Kidney (tissue), 14 donors: ENCODE data around the gene TNRC6C. TPM values are rescaled to one million over a fixed set of nuclear protein-coding genes. Genes with fewer than 3 reads are reported as not detected.

Experiments
- DNase-seq, 5 donors: peaks; one replicate each; pipeline ENCODE4 v3.0.0-alpha.2; 2013 to 2020
- FAIRE-seq: peaks from 2 replicates; lab custom pipeline; 2012; peaks lifted over from hg19 to GRCh38; lab: Jason Lieb, UNC
- H3K27ac ChIP-seq, 2 donors: one replicate each; pipeline ENCODE4 v1.7.0; 2013; ENCODE audit warnings: low read depth in 2 of 2, low read length in 2 of 2, inconsistent platforms in 1 of 2
- H3K27me3 ChIP-seq: one replicate; pipeline ENCODE4 v1.7.1; 2013; ENCODE audit warnings: low read length, inconsistent platforms; ENCODE audit not compliant: control insufficient read depth, insufficient read depth
- H3K36me3 ChIP-seq, 3 donors: one replicate each; pipeline versions ENCODE4 v1.7.0 to v1.7.1; 2013; ENCODE audit warnings: low read length in 3 of 3, control low read depth in 1 of 3, inconsistent platforms in 1 of 3; ENCODE audit not compliant: insufficient read depth in 3 of 3, control insufficient read depth in 2 of 3
- H3K4me1 ChIP-seq, 3 donors: one replicate each; pipeline versions ENCODE4 v1.7.0 to v1.7.1; 2013; ENCODE audit warnings: low read length in 3 of 3, inconsistent platforms in 1 of 3, low read depth in 1 of 3; ENCODE audit not compliant: control insufficient read depth in 2 of 3, insufficient read depth in 2 of 3
- H3K4me3 ChIP-seq, 3 donors: one replicate each; pipeline versions ENCODE4 v1.7.0 to v1.8.1; 2013; ENCODE audit warnings: low read length in 3 of 3, control low read depth in 1 of 3, inconsistent platforms in 1 of 3
- H3K9ac ChIP-seq, 3 donors: one replicate each; pipeline versions ENCODE4 v1.7.0 to v1.7.1; 2013; ENCODE audit warnings: low read length in 3 of 3, control low read depth in 1 of 3, inconsistent platforms in 1 of 3
- H3K9me3 ChIP-seq, 3 donors: one replicate each; pipeline versions ENCODE4 v1.7.0 to v1.7.1; 2013; ENCODE audit warnings: low read length in 3 of 3, control low read depth in 1 of 3, inconsistent platforms in 1 of 3; ENCODE audit not compliant: control insufficient read depth in 2 of 3, insufficient read depth in 1 of 3
- intact Hi-C: fragments of 100-400 bp; cut with DNase I; formaldehyde crosslinking; loops from one replicate; pipeline ENCODE4 v1.11.1; 2022
- polyA plus RNA-seq: library from polyadenylated mRNA; stranded (reverse); fragments of 350-450 nt; fragmentation: Illumina TruSeq; extraction: RNeasy Lipid Tissue Mini Kit (QIAGEN cat#74804); gene quantifications from one replicate; pipeline ENCODE4 v1.2.3, GENCODE V29; 2014; ENCODE audit warnings: low read depth, low replicate concordance; ENCODE audit not compliant: insufficient read depth
- total RNA-seq: library from RNA; stranded (reverse); fragmentation: NEBNext Ultra II Directional; extraction: Animal tissue kit (Norgen Biotek cat#: 25700); gene quantifications from one replicate; pipeline ENCODE4 v1.2.1, GENCODE V29; 2021
- TF ChIP-seq, protein P1 (sequence below): IDR thresholded peaks from 3 replicates; pipeline ENCODE4 v1.5.1; 2012; ENCODE audit warnings: mild to moderate bottlenecking, moderate library complexity, borderline replicate concordance; ENCODE audit not compliant: insufficient read depth; ENCODE audit errors: extremely low read depth
- donor health status: control.
- donor health status: control.
- donor health status: control.
- donor health status: control.
- donor health status: control.
- donor health status: DM: yes; HTN: yes; CAD: no.
- donor health status: Normal renal cell carcinoma (clear cell type).

The TNRC6C gene
- total and polyA plus RNA-seq, 2 donors from 2014 or later: 1.9 to 29.4 TPM

DNA sequence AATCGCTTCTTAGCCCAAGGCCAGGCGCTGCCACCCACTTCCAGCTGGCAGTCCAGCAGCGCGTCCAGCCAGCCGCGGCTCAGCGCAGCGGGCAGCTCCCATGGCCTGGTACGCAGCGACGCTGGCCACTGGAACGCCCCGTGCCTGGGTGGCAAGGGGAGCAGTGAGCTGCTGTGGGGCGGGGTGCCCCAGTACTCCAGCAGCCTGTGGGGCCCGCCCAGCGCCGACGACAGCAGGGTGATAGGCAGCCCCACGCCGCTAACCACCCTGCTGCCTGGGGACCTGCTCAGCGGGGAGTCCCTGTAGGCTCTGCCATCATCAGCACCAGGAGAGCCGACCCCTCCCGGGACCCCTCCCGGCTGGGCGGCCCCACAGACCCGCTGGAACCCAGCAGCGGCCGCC, 146.0 kb downstream of the TNRC6C start:
- Histone ChIP-seq H3K27me3 (no peaks in the 10 kb centered on the region), H3K4me1 (peaks cover 0 to 2% (median 0%) of the 10 kb centered on the region in 3 donors), H3K9ac (no peak overlapping the region), H3K4me3 (no peak overlapping the region), H3K36me3 (peaks cover 0 to 22% (median 17%) of the 10 kb centered on the region in 3 donors), H3K27ac (no peak overlapping the region), H3K9me3 (no peaks in the 10 kb centered on the region)
- TF ChIP-seq, protein P1, sequence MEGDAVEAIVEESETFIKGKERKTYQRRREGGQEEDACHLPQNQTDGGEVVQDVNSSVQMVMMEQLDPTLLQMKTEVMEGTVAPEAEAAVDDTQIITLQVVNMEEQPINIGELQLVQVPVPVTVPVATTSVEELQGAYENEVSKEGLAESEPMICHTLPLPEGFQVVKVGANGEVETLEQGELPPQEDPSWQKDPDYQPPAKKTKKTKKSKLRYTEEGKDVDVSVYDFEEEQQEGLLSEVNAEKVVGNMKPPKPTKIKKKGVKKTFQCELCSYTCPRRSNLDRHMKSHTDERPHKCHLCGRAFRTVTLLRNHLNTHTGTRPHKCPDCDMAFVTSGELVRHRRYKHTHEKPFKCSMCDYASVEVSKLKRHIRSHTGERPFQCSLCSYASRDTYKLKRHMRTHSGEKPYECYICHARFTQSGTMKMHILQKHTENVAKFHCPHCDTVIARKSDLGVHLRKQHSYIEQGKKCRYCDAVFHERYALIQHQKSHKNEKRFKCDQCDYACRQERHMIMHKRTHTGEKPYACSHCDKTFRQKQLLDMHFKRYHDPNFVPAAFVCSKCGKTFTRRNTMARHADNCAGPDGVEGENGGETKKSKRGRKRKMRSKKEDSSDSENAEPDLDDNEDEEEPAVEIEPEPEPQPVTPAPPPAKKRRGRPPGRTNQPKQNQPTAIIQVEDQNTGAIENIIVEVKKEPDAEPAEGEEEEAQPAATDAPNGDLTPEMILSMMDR: no peak
- FAIRE-seq: no peak
- peak in 1 of 5 donors; percentile 71 for DNase-seq
- intact Hi-C loops: no loop called here

DNA sequence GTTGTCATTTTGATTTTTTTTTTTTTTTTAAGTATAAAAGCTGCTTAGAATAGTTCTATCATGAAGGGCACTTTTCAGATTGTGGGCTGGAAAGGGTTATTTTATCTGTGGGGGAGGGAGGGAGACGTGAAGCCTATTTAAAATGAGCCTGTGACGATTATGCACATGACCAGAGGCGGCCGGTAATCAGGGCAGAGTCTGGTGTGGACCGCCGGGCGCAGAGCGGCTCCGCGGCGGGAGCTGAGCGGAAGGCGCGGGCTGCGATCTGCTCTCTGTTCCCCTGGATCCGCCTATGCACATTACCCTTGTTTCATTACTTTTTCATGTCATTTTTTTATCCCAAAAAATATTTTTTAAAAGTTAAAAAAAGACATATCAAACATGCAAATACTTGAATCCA, 146.6 kb downstream of the TNRC6C start:
- TF ChIP-seq, protein P1: no peak
- FAIRE-seq: no peak
- DNase-seq: no peak
- H3K27ac ChIP-seq: no peak overlapping the region
- peaks cover 0 to 22% (median 17%) of the 10 kb centered on the region in 3 donors for H3K36me3 ChIP-seq
- H3K27me3 ChIP-seq: no peaks in the 10 kb centered on the region
- no peak overlapping the region for H3K9ac ChIP-seq
- intact Hi-C loops: no loop called here
- H3K4me3 ChIP-seq: no peak overlapping the region
- peaks cover 0 to 2% (median 0%) of the 10 kb centered on the region in 3 donors for H3K4me1 ChIP-seq
- no peaks in the 10 kb centered on the region for H3K9me3 ChIP-seq

DNA sequence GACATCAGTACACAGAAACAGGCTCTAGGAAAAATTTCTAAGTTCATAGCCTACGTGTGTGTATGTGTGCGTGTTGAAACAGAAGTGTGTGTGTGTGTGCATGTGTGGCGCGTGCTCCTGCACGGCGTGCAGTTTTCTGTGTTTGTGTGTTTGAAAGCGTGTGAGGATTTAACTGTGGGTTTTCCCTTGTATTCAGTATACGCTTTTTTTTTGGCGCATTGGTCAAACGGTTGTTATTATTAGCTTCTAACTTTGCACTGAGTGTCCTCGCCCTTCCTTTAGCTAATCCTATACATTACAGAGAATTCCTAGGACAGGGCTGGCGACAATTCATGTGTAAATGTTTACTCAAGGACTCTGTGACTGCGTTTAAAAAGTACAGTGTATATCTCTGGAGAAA, 147.0 kb downstream of the TNRC6C start:
- H3K27ac ChIP-seq: no peak overlapping the region
- FAIRE-seq (no peak), DNase-seq (no peak)
- TF ChIP-seq, protein P1: no peak
- intact Hi-C loops: no loop called here
- peaks cover 0 to 22% (median 17%) of the 10 kb centered on the region in 3 donors for H3K36me3 ChIP-seq
- H3K27me3 ChIP-seq: no peaks in the 10 kb centered on the region
- peaks cover 0 to 2% (median 0%) of the 10 kb centered on the region in 3 donors for H3K4me1 ChIP-seq
- no peaks in the 10 kb centered on the region for H3K9me3 ChIP-seq
- H3K9ac ChIP-seq: no peak overlapping the region
- no peak overlapping the region for H3K4me3 ChIP-seq

DNA sequence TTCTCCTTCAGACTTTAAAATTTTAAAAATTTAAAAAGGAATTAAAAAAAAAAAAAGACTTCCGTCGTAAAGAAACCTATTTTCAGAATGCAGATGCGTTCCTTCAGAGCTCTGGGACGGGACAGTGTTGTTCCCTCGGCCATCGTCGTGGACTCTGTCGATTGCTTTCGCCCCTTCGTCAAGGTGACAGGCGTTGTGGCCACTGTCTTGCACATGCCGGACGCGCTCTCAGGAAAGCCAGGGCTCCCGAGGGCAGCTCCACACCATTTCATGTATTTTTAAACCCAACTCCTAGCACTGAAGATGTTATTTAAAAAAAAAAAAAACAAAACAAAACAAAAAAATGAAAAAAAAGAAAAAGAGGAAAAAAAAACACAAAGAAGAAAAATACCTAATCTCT, 147.7 kb downstream of the TNRC6C start:
- H3K27me3 ChIP-seq: no peaks in the 10 kb centered on the region
- intact Hi-C loops: no loop called here
- no peaks in the 10 kb centered on the region for H3K9me3 ChIP-seq
- peaks cover 0 to 2% (median 0%) of the 10 kb centered on the region in 3 donors for H3K4me1 ChIP-seq
- DNase-seq (peak in 1 of 5 donors; percentile 63), FAIRE-seq (no peak)
- H3K9ac ChIP-seq: no peak overlapping the region
- no peak overlapping the region for H3K27ac ChIP-seq
- no peak overlapping the region for H3K4me3 ChIP-seq
- H3K36me3 ChIP-seq: peaks cover 0 to 22% (median 17%) of the 10 kb centered on the region in 3 donors
- TF ChIP-seq, protein P1: no peak
